T-helper 9 cell (primary cell): ENCODE data around the gene THPO.
"Not testable (repeated sequence)": the region's sequence is repeated elsewhere in the genome, so short reads cannot be mapped to it uniquely, and the experiment has no call there.

Experiments used
- DNase-seq: peaks from one replicate; pipeline ENCODE4 v3.0.0-alpha.2; 2020

THPO gene

DNA sequence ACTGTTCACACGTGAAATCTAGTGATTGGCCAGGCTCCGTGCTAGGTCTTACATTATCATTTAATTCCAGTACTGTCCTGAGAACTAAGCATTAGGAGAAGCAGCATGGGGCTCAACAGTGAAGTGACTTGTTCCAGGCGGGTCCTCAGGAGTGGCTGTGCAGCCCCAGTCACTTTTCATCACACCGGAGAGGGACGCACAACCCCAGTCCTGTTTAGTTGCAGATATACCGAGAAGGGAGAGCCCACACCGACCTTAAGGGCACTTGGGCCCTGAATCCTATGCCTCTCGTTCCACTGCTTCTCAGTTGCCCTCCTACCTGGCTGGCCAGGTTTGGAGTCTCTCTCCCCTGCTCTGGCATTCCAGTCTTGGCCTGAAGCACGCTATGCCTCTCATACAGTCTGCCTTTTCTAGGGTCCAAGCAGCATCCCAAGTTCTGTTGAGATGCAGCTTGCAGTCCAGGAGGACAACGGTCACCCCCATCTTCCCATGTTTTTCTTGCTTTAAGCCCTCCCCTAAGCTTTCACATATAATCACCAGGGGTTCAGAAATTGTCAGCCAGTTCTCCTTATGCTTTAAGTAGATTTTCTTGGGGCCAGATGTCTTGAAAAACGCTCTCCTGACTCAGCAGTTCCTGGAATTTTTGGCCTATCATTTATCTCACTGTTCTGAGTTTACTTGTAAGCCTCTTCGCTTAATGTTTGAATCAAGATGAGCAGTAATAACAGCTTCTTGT lies 30.5 kb downstream of the THPO start:
- no peak for DNase-seq

DNA sequence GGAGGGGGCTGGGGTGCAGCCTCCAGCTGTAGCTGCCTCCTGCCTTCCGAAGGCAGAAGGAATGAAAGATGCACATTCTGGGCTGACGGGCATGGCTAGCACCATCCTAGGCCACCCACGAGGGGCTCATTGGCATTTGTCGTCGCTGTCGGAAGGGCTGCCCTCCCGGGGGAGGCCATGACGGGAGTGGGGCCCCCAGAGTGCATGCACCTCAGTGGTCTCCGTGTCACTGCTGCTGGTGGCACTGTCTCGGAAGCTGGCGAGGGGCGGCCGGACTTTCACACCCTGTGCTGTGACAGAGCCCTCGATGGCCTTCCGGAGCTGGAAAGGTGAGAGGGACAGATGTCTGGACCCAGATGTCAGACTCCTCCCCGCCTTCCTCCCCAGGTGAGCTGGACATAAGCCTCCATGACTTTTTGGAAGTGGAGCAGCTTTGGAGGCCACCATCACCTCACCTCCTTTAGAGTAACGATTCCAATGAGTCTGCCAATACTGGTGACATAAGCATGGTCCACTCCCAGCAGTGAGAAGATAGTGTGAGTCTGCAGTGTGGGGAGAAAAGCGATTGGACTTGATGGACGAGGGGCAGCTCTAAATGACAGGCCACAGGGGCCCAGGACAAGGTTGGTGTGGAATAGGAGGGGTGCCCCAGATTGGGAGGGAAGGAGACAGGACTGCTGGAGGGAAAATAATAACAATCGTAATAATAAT lies 31.4 kb downstream of the THPO start:
- DNase-seq = no peak

DNA sequence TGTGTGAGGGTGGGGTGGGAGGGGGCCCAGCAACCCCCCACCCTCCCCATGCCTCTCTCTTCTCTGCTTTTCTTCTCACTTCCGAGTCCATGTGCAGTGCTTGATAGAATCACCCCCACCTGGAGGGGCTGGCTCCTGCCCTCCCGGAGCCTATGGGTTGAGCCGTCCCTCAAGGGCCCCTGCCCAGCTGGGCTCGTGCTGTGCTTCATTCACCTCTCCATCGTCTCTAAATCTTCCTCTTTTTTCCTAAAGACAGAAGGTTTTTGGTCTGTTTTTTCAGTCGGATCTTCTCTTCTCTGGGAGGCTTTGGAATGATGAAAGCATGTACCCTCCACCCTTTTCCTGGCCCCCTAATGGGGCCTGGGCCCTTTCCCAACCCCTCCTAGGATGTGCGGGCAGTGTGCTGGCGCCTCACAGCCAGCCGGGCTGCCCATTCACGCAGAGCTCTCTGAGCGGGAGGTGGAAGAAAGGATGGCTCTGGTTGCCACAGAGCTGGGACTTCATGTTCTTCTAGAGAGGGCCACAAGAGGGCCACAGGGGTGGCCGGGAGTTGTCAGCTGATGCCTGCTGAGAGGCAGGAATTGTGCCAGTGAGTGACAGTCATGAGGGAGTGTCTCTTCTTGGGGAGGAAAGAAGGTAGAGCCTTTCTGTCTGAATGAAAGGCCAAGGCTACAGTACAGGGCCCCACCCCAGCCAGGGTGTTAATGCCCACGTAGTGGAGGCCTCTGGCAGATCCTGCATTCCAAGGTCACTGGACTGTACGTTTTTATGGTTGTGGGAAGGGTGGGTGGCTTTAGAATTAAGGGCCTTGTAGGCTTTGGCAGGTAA lies 32.5 kb downstream of the THPO start:
- no peak for DNase-seq

DNA sequence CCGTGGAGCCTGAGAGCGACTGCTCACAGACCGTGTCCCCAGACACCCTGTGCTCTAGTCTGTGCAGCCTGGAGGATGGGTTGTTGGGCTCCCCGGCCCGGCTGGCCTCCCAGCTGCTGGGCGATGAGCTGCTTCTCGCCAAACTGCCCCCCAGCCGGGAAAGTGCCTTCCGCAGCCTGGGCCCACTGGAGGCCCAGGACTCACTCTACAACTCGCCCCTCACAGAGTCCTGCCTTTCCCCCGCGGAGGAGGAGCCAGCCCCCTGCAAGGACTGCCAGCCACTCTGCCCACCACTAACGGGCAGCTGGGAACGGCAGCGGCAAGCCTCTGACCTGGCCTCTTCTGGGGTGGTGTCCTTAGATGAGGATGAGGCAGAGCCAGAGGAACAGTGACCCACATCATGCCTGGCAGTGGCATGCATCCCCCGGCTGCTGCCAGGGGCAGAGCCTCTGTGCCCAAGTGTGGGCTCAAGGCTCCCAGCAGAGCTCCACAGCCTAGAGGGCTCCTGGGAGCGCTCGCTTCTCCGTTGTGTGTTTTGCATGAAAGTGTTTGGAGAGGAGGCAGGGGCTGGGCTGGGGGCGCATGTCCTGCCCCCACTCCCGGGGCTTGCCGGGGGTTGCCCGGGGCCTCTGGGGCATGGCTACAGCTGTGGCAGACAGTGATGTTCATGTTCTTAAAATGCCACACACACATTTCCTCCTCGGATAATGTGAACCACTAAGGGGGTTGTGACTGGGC lies 33.3 kb downstream of the THPO start:
- DNase-seq = no peak

DNA sequence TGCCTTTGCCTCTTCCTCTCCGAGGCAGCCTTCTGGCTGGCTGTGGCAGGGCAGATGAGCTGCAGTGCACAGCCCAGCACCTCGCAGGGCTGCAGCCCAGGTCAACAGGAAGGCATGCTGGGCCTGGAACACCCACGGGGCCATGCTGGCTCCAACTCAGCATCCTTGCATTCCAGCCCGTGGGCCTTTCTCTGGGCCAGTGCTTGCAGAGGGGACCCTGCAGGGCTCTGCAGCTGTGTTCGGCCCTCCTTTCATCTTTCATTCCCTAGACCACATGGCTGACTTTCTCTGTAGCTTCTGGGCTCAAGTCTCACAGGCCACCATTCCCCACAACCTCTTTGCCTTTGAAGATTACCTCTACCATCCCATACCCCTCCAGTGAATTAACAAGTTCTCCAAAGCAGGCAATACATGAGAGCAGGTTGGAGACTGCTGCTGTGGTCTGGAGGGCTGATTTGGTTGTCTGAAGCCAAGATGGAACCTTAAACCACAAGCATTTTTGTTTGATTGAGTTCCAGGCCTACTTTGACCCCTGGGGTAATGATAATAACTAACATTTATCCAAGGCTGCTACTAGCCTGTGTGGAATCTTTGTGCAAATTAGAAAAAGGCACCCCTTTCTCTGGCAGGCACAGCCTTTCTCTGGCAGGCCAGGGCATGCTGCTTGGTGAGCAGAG lies 34.7 kb downstream of the THPO start:
- no peak for DNase-seq

DNA sequence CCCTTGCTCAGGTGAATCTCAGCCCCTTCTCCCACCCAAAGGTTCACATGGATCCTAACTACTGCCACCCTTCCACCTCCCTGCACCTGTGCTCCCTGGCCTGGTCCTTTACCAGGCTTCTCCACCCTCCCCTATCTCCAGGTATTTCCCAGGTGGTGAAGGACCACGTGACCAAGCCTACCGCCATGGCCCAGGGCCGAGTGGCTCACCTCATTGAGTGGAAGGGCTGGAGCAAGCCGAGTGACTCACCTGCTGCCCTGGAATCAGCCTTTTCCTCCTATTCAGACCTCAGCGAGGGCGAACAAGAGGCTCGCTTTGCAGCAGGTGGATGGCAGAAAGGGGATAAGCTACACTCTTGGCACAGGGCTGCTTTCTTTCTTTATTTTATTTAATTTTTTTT lies 36.1 kb downstream of the THPO start:
- no peak for DNase-seq

DNA sequence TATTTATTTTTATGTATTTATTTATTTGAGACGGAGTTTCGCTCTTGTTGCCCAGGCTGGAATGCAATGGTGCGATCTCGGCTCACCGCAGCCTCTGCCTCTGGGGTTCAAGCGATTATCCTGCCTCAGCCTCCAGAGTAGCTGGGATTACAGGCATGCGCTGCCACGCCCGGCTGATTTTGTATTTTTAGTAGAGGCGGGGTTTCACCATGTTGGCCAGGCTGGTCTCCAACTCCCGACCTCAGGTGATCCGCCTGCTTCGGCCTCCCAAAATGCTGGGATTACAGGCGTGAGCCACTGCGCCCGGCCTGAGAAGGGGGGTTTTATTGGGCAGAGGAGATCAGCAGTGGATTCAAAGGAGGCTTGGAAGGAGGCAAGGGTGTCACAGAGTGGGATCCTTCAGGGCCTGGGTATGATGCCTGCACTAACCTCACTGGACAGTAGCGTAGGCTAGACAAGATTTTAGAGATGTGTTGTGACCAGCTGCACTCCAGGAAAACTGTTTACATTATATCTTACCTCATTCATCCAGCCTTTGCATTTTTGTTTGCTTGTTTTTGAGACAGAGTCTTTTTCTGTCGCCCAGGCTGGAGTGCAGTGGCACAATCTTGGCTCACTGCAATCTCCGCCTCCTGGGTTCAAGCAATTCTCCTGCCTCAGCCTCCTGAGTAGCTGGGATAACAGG lies 38.4 kb downstream of the THPO start:
- not testable (repeated sequence) for DNase-seq

DNA sequence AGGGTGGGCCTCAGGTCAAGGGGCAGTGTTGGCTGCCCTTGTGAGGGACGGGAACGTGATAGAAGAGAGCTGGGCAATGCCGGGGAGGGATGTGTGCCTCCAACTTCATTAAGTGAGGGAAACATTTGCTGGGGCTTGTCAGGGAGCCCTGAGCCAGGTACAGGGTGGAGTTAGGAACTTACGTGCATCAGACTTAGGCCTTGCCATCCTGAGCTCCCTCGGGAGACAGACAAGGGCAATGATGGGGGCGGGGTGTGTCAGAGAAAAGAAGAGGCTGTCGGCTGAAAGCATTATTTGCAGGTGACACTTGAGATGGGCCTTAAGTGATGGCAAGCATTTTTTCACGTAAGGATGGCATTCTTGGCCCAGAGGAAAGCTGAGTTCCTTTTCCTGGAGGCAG lies 39.0 kb downstream of the THPO start:
- DNase-seq = no peak

DNA sequence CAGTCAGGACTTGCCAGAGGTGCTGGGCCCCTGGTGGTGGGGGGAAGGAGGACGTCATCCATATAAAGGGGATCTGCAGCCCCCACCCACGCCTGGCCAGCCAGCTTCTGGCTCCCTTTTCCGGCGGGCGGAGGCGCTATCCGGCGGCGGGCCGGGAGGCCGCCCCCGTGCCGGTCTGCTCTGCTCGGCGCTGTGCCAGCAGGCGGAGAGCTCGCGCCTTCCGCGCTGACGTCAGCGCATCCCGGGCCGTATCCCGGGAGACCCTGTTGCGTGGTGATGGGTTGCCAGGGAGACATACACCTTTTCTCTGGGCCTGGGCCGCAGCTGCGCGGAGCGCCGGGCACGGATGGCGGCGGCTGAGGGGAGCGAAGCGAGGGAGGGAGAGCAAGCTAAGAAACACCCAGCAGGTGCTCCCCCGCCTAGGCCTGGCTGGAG lies 39.5 kb downstream of the THPO start:
- DNase-seq = peak; percentile 13

DNA sequence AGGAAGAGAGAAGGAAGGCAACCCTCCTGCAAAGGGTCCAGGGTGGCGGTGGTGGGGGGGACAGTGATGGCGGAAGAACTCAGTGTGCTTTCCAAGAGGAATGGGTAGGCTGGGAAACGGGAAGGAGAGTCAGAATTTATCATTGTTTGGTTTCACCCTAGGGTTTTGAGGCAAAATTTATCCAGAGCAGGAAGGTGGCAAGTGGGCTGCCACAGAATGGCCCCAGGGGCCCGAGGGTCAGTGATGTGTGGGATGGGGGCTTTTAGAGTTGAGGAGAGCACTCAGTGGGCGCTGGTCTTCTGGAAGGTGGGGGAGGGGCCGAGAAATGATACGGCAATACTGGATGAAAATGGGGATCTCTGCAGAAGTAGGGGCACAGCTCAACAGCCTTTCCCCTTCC lies 40.0 kb downstream of the THPO start:
- no peak for DNase-seq

DNA sequence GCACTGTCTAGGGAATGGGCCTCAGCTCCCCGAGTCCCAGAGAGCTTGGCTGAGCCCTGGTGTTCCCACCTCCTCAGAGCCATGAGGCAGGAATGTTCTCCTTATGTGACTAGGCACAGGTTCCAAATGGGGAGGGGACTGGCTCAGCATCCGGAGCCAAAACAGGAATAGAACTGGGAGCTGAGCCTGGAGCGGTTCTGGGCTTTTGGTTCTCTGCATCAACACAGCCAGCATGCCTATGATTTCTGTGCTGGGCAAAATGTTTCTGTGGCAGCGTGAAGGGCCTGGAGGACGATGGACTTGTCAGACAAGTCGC lies 40.6 kb downstream of the THPO start, which contains the start of gene FAM131A:
Gene FAM131A (plus strand): TSS at position 202 of the 316 bp plus-strand sequence. CDS start 31 bp downstream, at position 233.
- DNase-seq = no peak

DNA sequence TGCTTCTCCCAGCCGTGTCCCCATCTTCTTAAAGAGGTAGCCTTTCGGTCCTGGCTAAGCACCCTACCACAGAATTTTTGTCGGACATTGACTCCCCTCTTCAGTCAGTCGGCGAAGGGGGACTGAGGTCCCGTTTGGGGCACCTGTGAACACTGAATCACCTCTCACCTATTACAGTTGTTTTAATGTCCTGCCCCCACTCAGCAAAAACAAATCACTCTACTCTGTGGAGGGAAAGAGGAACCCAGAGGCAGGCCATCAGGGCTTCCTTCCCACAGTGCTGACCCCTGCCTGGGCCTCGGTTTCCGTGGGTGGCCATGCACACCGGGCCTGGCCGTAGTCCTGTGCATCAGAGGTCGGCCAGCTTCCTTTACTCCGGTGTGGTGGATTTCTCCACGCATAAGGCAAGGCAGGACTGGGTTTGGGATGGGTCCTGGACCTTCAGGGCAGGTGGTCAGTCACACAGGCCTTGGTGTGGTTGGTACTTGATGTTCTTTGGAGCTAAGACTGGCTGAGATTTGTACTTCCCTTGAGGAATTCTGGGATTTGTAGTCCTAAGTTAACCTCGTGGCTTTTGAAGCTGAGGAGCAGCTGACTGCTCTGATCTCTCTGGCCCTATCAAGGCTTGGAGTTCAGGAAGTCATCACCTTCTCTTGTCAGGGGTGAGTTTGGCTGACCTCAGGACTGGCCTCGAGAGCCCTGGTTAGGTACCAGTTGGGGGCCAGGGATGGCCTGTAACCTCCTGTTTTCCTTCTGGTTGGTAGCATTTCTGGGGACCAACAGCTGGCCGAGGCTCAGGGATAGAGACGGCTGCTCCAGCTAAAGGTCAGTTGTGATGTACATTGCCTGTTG lies 41.2 kb downstream of the THPO start:
- no peak for DNase-seq

DNA sequence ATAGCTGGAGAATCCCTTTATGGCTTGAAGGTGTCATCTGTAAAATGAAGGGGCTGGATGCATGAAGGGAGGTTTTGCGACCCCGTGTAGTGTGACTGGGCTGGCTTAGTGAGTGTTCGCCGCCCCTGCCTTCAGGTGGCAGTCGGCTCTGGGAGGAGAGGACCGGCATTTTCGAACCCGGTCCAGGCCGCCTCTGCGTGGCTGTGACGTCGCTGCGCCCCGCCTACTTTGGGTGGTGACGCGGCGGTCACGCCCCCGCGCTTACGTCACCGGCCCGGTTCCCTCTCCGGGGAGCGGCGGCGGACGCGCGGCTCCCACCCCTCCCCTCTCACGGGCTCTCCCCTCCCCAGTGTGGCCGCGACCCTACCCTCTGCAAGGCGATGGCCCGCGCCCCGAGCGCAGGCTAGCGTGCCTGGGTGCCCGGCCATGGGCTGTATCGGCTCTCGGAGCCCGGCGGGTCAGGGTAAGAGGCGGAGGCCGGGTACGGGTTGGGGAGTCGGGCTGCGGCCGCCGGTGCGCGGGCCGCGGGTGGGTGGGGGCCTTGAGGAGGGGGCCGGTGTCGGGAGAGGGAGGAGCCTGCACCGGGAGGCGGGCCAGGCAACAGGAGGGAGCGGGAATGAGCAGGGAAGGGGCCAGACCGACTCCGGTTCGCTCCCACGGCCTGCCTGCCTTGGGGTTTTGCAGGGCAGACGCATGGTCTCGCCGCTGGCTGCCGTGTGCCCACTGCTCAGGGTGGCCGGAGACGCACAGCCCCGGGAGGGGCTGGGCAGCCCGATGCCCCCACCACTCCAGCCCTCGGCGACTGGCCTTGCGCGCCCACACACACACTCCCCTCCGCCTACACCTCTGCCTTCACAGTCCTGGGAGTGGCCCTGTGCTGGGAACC lies 42.1 kb downstream of the THPO start:
- peak; percentile 88 for DNase-seq

DNA sequence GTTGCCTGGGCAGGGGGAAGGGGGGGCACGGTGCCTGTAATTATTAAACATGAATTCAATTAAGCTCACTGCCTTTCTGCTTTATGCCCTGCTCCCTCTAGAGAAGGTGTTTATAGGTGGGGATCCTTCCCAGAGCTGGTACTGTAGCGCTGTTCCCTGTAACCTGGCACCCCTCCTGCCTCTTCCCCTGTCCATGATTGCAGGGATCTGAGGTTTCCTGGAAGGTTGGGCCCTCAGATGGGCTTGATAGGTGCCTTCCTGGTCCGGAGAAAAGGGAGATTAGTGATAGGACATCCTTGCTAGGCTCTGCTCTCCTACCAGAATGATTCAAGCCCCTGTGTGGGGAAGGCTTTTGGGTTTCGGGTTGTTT lies 42.7 kb downstream of the THPO start:
- DNase-seq = no peak

DNA sequence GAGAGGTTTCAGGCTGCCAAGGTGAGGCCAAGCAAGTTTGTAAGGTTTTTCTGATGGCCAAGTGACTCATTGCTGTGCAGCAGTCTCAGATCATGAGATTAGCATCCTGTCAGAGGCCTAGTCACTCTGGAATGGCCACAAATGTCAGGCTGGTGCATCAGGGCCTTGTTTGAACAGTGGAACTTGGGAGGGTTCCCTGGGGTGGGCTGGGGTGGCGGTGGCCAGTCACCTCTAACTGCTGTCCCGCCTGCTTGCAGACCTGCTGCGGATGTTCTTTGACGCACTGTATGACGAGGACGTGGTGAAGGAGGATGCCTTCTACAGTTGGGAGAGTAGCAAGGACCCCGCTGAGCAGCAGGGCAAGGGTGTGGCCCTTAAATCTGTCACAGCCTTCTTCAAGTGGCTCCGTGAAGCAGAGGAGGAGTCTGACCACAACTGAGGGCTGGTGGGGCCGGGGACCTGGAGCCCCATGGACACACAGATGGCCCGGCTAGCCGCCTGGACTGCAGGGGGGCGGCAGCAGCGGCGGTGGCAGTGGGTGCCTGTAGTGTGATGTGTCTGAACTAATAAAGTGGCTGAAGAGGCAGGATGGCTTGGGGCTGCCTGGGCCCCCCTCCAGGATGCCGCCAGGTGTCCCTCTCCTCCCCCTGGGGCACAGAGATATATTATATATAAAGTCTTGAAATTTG lies 43.4 kb downstream of the THPO start:
- DNase-seq = peak; percentile 31

DNA sequence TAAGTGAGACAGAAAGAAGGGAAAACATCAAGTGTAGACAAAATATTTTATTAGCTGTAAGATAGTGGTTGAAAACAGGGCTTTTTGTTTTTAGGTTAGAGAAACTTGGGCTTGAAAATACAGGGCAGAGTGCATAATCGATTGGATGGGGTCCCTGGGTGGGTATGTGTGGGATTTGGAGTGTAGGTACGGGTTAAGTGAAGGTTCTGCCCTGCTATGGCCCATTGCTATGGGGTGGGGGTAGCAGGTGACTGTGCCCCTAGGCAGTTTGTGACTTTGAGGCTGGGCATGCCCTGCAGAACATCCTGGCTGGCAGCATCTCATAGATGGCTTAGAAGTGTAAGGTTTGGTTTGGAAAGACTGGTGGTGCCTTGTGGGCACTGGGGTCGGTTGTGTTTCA lies 44.3 kb downstream of the THPO start:
- no peak for DNase-seq

DNA sequence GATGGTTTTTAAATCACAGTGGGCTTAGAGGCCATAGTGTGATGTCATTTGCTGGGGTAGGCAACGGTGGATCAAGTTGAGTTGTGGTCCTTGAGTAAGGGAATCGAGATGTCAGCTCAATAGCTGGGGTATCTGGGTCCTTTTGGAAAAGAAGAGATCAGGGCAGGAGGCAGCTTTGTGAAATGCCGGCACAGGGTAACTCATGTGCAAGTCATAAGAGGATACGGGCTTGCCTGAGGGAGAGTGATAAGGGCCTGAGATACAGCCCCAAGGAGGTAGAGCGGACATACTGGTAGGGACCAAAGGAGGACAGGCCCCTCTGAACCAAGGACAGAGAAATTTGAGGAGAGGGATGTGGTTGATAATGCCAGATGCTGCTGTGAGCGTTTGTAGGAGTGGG lies 44.8 kb downstream of the THPO start:
- no peak for DNase-seq

DNA sequence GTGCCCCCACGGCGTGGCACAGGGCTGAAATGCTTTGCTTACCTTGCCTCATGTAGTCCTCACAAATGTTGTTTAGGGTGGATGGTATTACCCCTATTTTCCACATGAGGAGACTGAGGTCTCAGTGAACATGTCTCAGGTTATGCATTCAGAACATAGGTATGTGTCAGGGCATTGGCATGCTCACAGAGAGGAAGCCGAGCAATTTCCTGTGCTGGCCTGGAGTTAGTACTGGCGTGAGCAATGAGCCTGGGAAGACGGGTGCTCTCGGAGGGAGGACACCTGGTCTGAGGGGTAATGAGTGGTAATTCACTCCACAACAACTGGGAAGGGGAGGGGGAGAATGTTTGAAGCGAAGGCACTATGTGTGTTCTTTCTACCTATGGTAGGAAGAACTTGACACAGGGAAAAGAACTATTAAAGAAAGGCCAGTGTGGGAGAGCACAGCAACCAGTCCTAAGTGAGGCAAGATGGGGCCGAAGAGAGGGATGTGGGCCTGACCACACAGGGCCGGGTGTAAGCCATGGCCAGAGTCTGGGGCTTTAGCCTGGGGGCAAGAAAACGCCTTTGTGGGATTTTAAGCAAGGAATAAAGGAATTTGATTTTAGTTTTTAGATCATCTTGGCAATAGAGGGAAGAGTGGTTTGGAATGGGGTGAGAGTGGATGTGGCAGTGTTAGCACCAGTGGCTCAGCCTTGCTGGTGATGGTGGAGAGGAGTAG lies 45.5 kb downstream of the THPO start:
- DNase-seq = no peak
